Measurements from ENCODE around the gene GSG1L.

The GSG1L gene

GRCh38 chr16:27784351-27785306, 278.9 kb downstream of the GSG1L start:
- DNase-seq, result no peak

GRCh38 chr16:27781981-27782880, 281.3 kb downstream of the GSG1L start:
- no peak for DNase-seq

DNA sequence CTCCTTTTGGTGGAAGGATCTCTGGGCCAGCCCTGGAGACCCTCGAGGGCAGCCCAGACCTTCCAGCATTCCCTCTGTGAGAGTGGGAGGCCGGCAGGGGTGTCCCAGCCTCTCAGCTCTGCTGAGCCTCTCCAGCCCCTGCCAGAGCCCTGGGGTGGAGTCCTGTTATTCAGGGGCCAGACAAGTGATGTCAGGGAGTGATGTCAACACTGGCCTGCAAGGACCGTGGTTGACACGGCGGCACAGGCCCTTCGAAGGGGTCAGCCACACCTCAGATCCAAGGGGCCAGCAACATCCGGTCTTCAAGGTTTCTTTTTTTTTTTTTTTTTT, 282.4 kb downstream of the GSG1L start:
- DNase-seq, result no peak

GRCh38 chr16:27780468-27781194, 282.9 kb downstream of the GSG1L start:
- no peak for DNase-seq

DNA sequence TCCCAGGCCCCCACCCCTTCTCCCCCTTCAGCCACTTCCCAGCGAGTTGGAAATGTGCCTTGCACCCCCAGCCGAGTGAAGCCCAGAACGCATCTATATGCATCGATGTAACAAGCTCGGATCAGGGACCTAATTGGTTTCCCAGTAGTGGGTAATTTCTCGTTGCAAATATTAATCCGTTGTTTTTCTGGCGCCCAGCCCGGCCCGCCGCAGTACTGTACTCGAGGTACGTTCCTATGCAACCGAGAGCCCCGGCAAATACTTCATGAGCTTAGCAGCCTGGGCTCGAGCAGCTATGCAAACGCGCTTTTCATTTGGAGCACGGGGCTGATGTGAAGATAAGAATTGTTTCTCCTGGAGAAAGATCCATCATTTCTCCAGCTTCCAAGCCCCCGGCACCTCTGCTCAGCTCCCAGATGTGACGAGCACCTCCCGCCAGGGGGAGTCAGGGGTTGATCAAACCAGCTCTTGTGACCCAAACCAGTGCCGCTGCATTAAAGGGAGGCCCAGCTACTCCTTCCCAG, 283.8 kb downstream of the GSG1L start:
- peak; percentile 78 for DNase-seq

GRCh38 chr16:27778926-27779570, 284.5 kb downstream of the GSG1L start:
- no peak for DNase-seq

DNA sequence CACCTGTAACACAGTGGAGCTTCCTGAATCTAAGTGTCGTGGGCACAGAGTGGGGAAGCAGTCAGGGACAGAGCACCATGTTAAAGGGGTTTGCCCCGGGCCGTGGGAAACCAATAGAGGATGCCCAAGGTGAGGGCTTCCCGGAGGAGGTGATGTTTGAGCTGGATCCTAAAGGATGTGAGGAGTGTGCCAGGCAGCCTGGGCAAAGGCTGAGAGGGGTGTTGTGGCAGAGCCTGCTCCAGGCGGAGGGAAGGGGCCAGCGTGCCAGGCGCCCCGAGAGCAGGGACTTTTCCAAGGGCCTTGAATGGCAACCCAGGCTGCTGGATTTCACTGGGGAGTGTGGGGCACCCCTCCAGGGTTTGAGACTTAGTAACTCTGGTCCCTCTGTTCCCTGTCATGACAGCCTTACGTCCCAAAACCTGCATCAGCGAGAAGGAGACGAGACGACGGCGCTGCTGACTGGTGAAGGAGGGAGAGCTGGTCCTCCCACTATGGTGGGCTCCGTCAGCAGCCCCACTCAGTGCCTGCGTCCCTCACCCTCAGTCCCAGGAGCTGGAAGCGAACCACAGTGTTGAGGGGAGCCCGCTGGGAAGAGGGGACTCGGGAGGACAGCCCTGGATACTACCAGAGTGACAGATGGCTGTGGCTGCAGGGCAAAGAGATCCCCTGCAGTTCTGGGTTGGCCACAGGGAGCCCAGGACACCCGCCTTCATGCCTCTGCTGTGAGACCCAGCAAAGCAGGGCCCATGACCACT, 285.2 kb downstream of the GSG1L start:
- DNase-seq, result no peak

DNA sequence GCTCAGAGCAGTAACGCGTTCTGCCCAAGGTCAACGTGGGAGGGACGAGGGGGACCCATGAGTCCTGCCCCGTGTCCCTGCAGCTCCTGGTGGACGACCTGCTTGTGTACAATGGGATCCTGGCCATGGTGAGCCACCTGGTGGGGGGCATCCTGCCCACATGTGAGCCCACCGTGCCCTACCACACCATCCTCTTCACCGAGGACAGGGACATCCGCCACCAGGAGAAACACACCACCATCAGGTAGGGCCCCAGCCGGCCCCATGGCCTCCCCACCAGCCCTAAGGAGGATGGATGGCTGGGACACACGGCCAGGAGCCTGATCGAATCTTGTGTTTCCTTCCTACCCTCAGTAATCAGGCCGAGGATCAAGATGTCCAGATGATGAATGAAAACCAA, 286.0 kb downstream of the GSG1L start:
- no peak for DNase-seq

GRCh38 chr16:27776556-27777225, 286.8 kb downstream of the GSG1L start:
- DNase-seq, result no peak

- no peak for DNase-seq
These were observed 288.3 kb downstream of the GSG1L start for GRCh38 chr16:27775254-27775653.

DNA sequence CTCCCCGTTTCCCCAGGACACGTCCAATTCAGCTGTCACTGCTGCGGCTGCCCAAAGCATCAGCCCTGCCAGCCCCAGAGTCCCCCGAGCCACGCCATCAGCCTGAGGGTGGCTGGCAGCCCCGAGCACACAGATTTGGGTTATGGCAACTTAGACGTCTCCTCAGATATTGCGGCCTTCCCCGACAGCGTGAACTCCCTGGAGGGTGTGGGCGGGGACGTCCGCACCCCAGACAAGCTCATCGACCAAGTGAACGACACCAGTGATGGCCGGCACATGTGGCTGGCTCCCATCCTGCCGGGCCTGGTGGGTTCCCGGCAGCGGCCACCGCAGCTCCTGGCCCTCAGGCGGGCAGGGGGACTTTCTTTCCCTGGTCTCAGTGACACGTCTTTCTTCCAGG, 288.7 kb downstream of the GSG1L start:
- no peak for DNase-seq

GRCh38 chr16:27773344-27773743, 290.2 kb downstream of the GSG1L start:
- DNase-seq, result no peak

DNA sequence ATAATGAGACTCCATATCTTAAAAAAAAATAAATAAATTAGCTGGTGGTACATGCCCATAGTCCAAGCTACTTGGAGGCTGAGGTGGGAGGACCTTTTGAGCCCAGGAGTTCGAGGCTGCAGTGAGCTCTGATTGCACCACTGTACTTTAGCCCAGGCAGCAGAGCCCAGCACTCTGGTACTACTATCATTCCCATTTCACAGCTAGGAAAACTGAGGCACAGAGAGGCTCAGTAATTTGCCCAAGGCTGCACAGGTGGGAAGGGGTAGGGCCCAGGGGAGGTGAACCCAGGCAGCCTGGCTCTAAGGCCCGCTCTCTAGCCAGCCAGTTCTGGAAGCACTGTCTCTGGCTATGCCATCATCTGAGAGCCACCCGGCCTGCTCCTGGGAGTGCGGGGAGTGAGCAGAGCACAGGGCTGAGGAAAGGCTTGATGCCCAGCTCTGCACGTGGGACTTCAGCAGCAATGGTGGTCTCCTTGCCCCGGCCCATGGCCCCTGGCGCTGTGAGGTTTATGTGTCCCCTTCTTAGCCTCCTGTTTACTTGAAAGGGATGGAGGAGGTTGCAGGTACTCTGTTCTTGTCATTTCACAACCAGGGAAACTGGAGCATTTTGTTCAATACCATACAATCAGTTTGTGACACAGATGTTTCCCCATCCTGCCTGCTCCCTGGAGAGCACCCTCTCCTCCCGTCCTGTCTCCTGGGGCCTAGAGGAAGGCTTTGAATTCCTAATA, 291.3 kb downstream of the GSG1L start:
- no peak for DNase-seq

GRCh38 chr16:27771201-27771910, 292.2 kb downstream of the GSG1L start:
- no peak for DNase-seq

- DNase-seq, result no peak
These were observed 293.0 kb downstream of the GSG1L start for GRCh38 chr16:27770271-27771196.

DNA sequence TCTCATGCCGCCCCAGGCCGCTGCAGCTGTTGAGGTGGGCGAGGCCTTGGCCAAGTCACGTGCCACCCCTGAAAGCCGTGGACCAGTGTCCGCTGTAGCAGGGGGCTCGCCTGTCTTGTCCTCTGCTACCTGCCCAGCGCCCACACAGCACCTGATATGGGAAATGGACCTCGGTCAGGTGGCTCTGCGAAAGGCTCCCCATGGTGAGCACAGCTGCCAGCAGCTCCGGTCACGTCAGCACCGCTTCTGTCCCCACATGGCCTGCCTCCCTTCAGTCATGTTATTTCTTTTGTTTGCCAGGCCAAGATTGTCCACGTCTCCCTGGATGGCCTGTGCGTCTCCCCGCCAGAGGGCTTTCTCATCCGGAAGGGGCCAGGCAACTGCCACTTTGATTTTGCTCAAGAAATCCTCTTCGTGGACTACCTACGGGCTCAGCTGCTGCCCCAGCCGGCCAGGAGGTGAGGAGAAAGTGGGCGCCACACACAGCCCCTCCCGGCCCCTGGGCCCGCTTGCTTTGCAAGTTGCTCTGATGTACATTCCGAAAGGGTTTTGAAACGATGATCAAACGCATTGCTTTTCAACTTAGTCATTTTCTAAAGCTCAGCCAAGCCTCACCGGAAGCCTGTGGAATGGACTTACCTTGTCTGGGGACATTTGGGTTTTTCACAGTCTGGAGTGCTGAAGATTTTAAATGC, 293.8 kb downstream of the GSG1L start:
- DNase-seq, result no peak

DNA sequence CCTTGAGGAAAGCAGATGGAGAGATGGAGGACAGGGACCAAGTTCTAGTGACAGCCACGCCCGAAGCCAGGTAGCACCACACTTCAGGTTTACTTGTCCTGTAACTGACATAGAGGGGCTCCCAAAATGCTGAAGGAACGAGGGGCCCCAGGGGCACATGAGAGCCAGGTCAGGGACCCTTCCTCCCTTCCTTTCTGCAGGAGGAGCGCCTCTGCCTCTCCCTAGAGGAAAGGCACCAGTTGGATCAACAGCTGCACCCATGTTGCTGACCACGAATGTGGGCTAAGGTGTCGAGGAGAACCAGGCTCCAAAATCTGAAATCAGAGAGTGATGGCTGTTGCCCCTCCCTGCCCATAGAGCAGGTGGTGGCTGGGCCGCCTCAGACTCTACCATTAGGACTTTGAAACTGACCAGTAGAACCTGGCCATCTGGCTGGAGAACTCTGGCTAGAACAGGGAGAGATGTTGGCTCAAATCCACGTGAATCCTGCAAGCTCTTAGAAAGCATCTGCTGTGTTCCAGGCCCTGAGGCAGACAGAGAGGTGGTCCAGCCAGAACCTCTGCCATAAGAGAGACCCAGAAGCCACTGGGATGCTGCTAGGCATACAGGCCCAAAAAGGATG, 294.8 kb downstream of the GSG1L start:
- no peak for DNase-seq
